GM13977 (cell line): ENCODE measurements around the gene UMAD1.

Experiments
- DNase-seq: peaks from one replicate; pipeline ENCODE4 v3.0.0; 2012; ENCODE audit warnings: low spot score
- in situ Hi-C: fragments of 300-500 bp; cut with MboI; formaldehyde crosslinking; loops from one replicate; pipeline ENCODE4 v1.12.0; 2022; ENCODE audit warnings: low sequenced_read_pairs, low pct_unique_long_range_greater_than_20kb, mixed read lengths, inconsistent platforms; ENCODE audit not compliant: unreplicated experiment
- TF ChIP-seq, protein P1 (sequence below): IDR thresholded peaks from 2 replicates; pipeline ENCODE4 v1.5.1; 2012; ENCODE audit warnings: mild to moderate bottlenecking, control low read depth; ENCODE audit not compliant: insufficient read depth; ENCODE audit errors: extremely low read depth, missing control alignments

UMAD1 gene

DNA sequence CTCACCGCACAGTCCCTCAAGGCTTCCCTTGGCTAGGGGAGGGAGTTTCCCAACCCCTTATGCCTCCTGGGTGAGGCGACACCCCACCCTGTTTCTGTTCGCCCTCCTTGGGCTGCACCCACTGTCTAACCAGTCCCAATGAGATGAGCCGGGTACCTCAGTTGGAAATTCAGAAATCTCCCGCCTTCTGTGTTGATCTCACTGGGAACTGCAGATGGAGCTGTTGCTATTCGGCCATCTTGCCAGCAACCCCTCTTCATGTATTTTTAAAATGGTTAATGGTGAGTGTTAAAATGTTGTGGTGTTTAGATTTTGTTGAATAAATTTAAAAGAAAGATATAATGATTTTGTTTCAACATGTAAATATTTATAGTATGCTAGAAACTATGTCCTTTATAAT, 22.0 kb downstream of the UMAD1 start:
- in situ Hi-C loops: loop anchor here (25.0 kb wide), 1 partner anchor 550 kb away; no protein-coding TSS in a partner anchor

DNA sequence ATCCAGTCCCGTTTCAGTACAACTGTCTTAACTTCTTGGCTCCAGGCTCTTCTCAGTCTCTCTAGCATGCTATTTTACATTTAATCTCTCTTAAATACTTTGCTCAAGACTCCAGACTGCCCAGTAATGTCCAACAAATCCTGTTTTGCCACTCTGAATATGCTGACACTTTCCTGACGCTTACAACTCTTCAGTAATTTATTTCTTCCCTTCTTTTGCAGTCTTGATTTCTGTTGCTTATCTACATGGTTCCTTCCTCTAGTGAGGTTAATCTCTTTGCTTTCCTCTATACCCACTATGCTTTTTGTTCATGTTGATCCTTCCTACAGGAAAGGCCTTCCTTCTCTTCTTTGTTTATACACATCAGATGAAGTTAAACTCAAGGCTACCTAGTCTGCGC, 23.7 kb downstream of the UMAD1 start:
- TF ChIP-seq, protein P1, sequence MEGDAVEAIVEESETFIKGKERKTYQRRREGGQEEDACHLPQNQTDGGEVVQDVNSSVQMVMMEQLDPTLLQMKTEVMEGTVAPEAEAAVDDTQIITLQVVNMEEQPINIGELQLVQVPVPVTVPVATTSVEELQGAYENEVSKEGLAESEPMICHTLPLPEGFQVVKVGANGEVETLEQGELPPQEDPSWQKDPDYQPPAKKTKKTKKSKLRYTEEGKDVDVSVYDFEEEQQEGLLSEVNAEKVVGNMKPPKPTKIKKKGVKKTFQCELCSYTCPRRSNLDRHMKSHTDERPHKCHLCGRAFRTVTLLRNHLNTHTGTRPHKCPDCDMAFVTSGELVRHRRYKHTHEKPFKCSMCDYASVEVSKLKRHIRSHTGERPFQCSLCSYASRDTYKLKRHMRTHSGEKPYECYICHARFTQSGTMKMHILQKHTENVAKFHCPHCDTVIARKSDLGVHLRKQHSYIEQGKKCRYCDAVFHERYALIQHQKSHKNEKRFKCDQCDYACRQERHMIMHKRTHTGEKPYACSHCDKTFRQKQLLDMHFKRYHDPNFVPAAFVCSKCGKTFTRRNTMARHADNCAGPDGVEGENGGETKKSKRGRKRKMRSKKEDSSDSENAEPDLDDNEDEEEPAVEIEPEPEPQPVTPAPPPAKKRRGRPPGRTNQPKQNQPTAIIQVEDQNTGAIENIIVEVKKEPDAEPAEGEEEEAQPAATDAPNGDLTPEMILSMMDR: no peak
- in situ Hi-C loops: loop anchor here (25.0 kb wide), 1 partner anchor 548 kb away; no protein-coding TSS in a partner anchor

More for the DNA sequence above, 22.0 kb downstream of the UMAD1 start:
- TF ChIP-seq, protein P1: no peak
- DNase-seq: no peak

DNA sequence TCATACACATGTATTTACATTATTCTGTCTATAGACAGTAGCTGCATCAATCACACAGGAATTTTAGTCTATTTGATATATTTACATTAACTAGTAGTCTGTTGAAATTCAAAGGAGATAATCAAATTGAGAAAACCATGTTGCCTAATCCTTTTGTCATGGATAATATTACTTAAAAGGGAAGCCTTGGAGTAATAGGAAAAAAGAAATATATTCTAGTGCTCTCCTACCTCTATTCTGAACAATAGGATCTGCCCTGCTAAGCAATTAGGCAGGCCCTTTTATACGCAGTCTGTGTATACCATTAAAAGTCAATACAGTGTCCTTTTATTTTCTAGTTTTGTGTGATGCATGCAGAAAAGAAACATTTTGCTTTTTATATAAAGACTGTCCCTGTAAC, 24.5 kb downstream of the UMAD1 start:
- in situ Hi-C loops: loop anchor here (25.0 kb wide), 1 partner anchor 547 kb away; no protein-coding TSS in a partner anchor
- no peak for DNase-seq
- TF ChIP-seq, protein P1: no peak

More for the DNA sequence above, 23.7 kb downstream of the UMAD1 start:
- no peak for DNase-seq

DNA sequence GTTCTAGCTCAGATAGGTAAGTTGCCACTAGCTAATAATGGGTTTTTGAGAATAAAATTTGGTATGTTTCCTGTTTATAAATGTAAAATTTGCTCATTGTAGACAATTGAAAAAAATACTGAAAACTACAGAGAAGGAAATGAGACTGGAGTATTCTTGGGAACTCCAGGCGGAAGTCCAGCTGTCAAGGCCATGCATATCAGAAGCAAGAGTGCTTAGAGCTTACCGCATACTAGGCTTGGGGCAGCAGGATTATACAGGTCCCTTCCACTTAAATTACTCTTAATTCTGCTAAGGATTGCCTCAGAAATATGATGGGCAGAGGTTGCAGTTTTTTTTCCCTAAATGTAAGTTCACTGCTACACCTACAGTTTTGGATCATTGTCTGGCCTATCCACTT, 26.6 kb downstream of the UMAD1 start:
- in situ Hi-C loops: loop anchor here (25.0 kb wide), 1 partner anchor 545 kb away; no protein-coding TSS in a partner anchor
- TF ChIP-seq, protein P1: no peak

DNA sequence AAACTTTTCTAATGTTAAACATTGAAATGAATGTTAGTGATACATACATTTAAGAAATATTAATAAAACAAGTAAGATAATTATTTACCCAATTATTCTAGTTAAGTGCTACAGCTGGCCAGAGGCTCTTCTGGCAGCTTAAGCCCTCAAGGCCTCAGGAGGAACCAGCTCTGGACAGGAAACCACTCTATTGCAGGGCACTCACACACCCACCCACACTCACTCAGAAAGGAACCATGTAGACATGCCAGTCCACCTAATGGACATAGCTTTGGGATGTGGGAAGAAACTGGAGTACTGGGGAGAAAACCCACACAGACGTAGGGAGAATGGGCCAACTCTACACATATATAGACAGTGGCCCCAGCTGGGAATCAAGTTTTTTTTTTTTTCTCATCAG, 28.2 kb downstream of the UMAD1 start:
- no peak for DNase-seq
- TF ChIP-seq, protein P1: no peak
- in situ Hi-C loops: loop anchor here (25.0 kb wide), 1 partner anchor 544 kb away; no protein-coding TSS in a partner anchor

More for the DNA sequence above, 26.6 kb downstream of the UMAD1 start:
- DNase-seq: no peak

DNA sequence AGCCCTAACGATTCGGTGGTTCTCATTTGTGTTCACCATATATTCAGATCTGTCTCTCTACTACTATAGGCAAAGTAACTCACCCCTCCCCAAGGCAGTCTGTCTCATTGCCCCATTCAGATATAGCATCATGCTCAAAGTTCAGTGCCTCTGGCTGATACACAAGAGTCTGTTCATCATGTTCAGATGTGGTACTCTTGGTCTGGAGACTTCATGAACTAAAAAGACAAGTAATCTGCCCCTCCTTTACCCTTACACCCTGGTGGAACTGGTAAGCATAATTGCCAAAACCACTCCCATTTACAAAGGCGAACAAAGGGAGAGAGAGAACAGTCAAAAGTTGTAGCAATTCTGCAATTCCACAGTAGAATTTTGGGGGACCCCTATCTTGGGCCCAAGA, 29.9 kb downstream of the UMAD1 start:
- TF ChIP-seq, protein P1: no peak
- DNase-seq: no peak
- in situ Hi-C loops: loop anchor here (25.0 kb wide), 1 partner anchor 542 kb away; no protein-coding TSS in a partner anchor
